ENCODE data around the gene TMEM247.
"Not testable (repeated sequence)": the region's sequence is repeated elsewhere in the genome, so short reads cannot be mapped to it uniquely, and the experiment has no call there.

TMEM247 gene

DNA sequence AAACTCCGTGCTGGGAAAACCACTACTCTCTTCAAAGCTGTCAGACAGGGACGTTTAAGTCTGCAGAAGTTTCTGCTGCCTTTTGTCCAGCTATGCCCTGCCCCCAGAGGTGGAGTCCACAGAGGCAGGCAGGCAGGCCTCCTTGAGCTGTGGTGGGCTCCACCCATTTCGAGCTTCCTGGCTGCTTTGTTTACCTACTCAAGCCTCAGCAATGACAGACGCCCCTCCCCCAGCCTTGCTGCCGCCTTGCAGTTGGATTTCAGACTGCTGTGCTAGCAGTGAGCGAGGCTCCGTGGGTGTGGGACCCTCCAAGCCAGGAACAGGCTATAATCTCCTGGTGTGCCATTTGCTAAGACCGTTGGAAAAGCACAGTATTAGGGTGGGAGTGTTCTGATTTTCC, 1.9 kb upstream of the TMEM247 start:
- H3K27me3 ChIP-seq (ENCODE audit: low read depth, low read length); H3K36me3 ChIP-seq (ENCODE audit: control insufficient read depth in 1 of 2, insufficient read depth in 2 of 2, low read length in 2 of 2); H3K4me3 ChIP-seq (ENCODE audit: low read depth in 1 of 2, low read length in 2 of 2); H3K27ac ChIP-seq (ENCODE audit: low read length); H3K4me1 ChIP-seq (ENCODE audit: control insufficient read depth in 1 of 2, insufficient read depth in 2 of 2, low read length in 2 of 2); H3K9me3 ChIP-seq (ENCODE audit: control insufficient read depth in 1 of 2, low read length in 2 of 2): not testable (repeated sequence)

DNA sequence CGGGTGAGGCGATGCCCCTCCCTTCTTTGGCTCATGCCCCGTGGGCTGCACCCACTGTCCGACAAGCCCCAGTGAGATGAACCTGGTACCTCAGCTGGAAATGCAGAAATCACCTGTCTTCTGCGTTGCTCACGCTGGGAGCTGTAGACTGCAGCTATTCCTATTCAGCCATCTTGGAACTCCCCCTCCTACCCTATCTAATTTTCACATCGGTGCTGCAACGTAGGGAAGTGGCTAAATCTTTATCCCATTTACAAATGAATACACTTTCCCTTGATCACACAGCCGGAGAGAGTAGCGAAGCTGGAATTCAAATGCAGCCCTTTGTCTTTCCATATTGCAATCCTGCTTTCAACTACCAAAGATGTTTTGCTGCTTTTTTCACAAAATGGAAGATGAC, 1.4 kb upstream of the TMEM247 start:
- H3K36me3 ChIP-seq (ENCODE audit: control insufficient read depth in 1 of 2, insufficient read depth in 2 of 2, low read length in 2 of 2), result no peaks in the 10 kb centered on the region
- no peak overlapping the region for H3K4me3 ChIP-seq (ENCODE audit: low read depth in 1 of 2, low read length in 2 of 2)
- no peaks in the 10 kb centered on the region for H3K9me3 ChIP-seq (ENCODE audit: control insufficient read depth in 1 of 2, low read length in 2 of 2)
- no peak overlapping the region for H3K27ac ChIP-seq (ENCODE audit: low read length)
- no peaks in the 10 kb centered on the region for H3K27me3 ChIP-seq (ENCODE audit: low read depth, low read length)
- no peaks in the 10 kb centered on the region for H3K4me1 ChIP-seq (ENCODE audit: control insufficient read depth in 1 of 2, insufficient read depth in 2 of 2, low read length in 2 of 2)

DNA sequence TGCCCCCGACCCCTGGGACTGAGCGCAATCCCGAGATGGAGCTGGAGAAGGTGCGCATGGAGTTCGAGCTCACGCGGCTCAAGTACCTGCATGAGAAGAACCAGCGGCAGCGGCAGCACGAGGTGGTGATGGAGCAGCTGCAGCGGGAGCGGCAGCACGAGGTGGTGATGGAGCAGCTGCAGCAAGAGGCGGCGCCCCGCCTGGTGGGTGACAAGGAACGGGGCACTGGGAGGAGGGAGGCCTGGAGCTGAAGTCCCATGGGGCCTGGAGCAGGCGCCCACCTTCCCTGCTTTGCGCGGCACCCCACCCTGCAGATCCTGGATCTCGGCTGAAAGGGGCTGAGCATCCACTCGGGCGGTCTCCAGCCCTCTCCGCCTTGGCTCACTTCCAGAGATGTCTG, 1.2 kb downstream of the TMEM247 start:
- Histone ChIP-seq H3K4me3 (ENCODE audit: low read depth in 1 of 2, low read length in 2 of 2) (no peak overlapping the region), H3K9me3 (ENCODE audit: control insufficient read depth in 1 of 2, low read length in 2 of 2) (no peaks in the 10 kb centered on the region), H3K36me3 (ENCODE audit: control insufficient read depth in 1 of 2, insufficient read depth in 2 of 2, low read length in 2 of 2) (no peaks in the 10 kb centered on the region), H3K27me3 (ENCODE audit: low read depth, low read length) (no peaks in the 10 kb centered on the region), H3K27ac (ENCODE audit: low read length) (no peak overlapping the region), H3K4me1 (ENCODE audit: control insufficient read depth in 1 of 2, insufficient read depth in 2 of 2, low read length in 2 of 2) (no peaks in the 10 kb centered on the region)

DNA sequence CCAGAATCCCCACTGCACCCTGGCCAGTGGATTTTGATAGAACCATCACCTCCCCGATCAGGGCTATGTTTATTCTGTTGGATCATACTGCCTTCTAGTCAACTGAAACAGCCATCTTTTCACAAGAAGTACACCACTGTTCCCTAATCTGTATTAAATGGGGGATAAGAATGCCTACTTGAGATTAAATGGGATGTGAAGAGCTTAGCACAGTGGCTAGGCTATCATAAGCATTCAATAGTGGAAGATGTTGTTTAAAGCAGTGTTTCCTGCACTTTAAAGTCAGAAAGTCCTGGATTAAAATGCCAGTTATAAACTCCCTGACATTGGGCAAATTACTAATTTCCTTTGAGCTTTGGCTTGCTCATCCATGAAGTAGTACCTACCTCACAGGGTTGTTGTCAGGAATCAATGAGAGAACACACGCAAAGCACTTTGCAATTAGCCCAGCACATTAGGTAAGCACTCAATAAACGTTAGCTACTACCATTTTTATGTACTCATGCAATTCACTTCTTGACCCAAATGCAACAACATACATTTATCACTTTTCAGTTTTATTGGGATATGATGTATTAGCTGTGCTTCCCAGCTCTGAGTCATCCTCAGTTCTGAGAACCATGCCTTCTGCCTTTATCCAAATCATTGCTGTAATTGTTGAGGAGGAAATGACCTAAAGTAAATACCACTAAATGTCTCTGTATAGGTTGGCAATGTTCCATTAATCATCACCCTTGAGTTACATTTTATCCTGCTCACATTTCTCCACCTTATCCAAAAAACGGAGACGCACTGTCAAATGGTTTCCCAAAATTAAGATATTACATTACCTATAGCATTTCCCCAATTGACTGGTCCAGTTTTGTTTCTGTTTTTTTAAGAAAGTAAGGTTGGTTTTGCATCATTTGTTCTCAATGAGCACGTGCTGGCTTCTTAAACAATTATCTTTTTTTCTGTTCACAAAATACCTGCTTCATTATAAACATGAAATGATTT, 2.1 kb downstream of the TMEM247 start:
- H3K27ac ChIP-seq (ENCODE audit: low read length), result no peak overlapping the region
- H3K27me3 ChIP-seq (ENCODE audit: low read depth, low read length), result no peaks in the 10 kb centered on the region
- H3K4me3 ChIP-seq (ENCODE audit: low read depth in 1 of 2, low read length in 2 of 2), result no peak overlapping the region
- no peaks in the 10 kb centered on the region for H3K9me3 ChIP-seq (ENCODE audit: control insufficient read depth in 1 of 2, low read length in 2 of 2)
- H3K36me3 ChIP-seq (ENCODE audit: control insufficient read depth in 1 of 2, insufficient read depth in 2 of 2, low read length in 2 of 2), result no peaks in the 10 kb centered on the region
- no peaks in the 10 kb centered on the region for H3K4me1 ChIP-seq (ENCODE audit: control insufficient read depth in 1 of 2, insufficient read depth in 2 of 2, low read length in 2 of 2)

DNA sequence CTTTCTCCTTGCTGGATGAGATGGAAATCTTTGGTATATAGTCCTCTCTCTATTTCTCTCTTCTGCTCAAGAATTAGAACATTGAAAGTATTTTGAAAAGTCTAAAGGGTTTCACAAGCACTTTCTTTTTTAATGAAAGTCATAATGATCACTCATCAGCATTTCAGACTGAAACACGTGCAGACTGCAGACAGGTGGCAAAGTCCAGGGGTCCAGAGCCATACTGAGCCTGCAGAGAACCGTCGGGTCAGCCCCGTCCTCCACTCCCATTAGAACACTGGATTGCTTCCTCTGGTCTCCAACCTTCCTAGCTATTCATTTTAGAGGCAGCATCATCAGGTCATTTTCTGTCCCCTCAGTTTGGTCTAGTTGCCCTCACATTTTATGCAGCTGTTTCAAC, 3.1 kb downstream of the TMEM247 start:
- no peaks in the 10 kb centered on the region for H3K36me3 ChIP-seq (ENCODE audit: control insufficient read depth in 1 of 2, insufficient read depth in 2 of 2, low read length in 2 of 2)
- H3K27me3 ChIP-seq (ENCODE audit: low read depth, low read length), result no peaks in the 10 kb centered on the region
- no peaks in the 10 kb centered on the region for H3K9me3 ChIP-seq (ENCODE audit: control insufficient read depth in 1 of 2, low read length in 2 of 2)
- H3K27ac ChIP-seq (ENCODE audit: low read length), result no peak overlapping the region
- peaks cover 0 to 3% of the 10 kb centered on the region in 2 donors for H3K4me1 ChIP-seq (ENCODE audit: control insufficient read depth in 1 of 2, insufficient read depth in 2 of 2, low read length in 2 of 2)
- no peak overlapping the region for H3K4me3 ChIP-seq (ENCODE audit: low read depth in 1 of 2, low read length in 2 of 2)

GRCh38 chr2:46485002-46485401, 5.6 kb downstream of the TMEM247 start:
- peaks cover 0 to 20% of the 10 kb centered on the region in 2 donors for H3K4me1 ChIP-seq (ENCODE audit: control insufficient read depth in 1 of 2, insufficient read depth in 2 of 2, low read length in 2 of 2)
- no peak overlapping the region for H3K4me3 ChIP-seq (ENCODE audit: low read depth in 1 of 2, low read length in 2 of 2)
- H3K27me3 ChIP-seq (ENCODE audit: low read depth, low read length), result no peaks in the 10 kb centered on the region
- no peak overlapping the region for H3K27ac ChIP-seq (ENCODE audit: low read length)
- H3K9me3 ChIP-seq (ENCODE audit: control insufficient read depth in 1 of 2, low read length in 2 of 2), result no peaks in the 10 kb centered on the region
- H3K36me3 ChIP-seq (ENCODE audit: control insufficient read depth in 1 of 2, insufficient read depth in 2 of 2, low read length in 2 of 2), result no peaks in the 10 kb centered on the region

DNA sequence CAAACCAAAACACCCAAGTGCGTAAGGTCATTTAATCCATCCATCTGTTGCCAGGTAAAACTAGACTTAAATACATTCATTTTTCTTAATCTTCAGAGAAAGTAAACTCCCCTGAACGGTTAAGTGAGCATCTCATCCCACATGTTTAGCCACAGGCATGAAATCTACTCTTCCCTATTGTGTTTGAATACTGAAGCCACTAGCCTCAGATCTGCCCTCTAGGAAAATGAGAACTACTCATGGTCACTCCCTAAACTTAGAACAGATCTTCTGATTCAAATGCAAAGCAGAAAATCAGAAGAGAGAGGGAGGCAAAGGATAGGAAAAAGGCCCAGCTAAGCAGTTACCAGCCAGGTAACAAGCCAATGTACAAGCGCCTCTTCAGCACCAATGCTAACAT, 7.1 kb downstream of the TMEM247 start:
- H3K27ac ChIP-seq (ENCODE audit: low read length), result no peak overlapping the region
- no peaks in the 10 kb centered on the region for H3K36me3 ChIP-seq (ENCODE audit: control insufficient read depth in 1 of 2, insufficient read depth in 2 of 2, low read length in 2 of 2)
- peaks cover 4 to 34% of the 10 kb centered on the region in 2 donors for H3K4me1 ChIP-seq (ENCODE audit: control insufficient read depth in 1 of 2, insufficient read depth in 2 of 2, low read length in 2 of 2)
- H3K9me3 ChIP-seq (ENCODE audit: control insufficient read depth in 1 of 2, low read length in 2 of 2), result no peaks in the 10 kb centered on the region
- no peaks in the 10 kb centered on the region for H3K27me3 ChIP-seq (ENCODE audit: low read depth, low read length)
- H3K4me3 ChIP-seq (ENCODE audit: low read depth in 1 of 2, low read length in 2 of 2), result no peak overlapping the region

GRCh38 chr2:46487667-46488335, 8.4 kb downstream of the TMEM247 start:
- Histone ChIP-seq H3K9me3 (ENCODE audit: control insufficient read depth in 1 of 2, low read length in 2 of 2) (no peaks in the 10 kb centered on the region), H3K36me3 (ENCODE audit: control insufficient read depth in 1 of 2, insufficient read depth in 2 of 2, low read length in 2 of 2) (no peaks in the 10 kb centered on the region), H3K27me3 (ENCODE audit: low read depth, low read length) (no peaks in the 10 kb centered on the region), H3K4me1 (ENCODE audit: control insufficient read depth in 1 of 2, insufficient read depth in 2 of 2, low read length in 2 of 2) (peaks cover 4 to 35% of the 10 kb centered on the region in 2 donors), H3K4me3 (ENCODE audit: low read depth in 1 of 2, low read length in 2 of 2) (no peak overlapping the region), H3K27ac (ENCODE audit: low read length) (no peak overlapping the region)

DNA sequence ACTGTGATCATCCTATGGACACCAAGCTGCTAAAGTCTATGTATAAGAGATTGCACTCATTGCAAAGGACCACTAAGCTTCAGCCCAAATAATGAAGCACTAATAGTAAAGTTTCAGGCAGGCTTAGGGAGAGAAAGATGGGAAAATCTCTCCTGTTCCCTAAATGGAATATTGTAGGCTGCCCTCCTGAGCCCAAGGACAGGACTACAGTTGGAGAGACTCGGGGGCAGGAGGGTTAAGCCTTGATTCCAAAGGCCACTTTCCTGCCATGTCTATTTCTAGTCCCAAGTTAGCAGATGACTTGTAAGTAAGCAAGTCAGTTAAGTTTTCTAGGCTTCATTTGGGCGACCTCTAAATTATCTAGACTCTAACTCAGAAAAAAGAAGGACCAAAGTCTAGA, 9.0 kb downstream of the TMEM247 start:
- Histone ChIP-seq H3K27ac (ENCODE audit: low read length) (no peak overlapping the region), H3K4me3 (ENCODE audit: low read depth in 1 of 2, low read length in 2 of 2) (no peak overlapping the region), H3K27me3 (ENCODE audit: low read depth, low read length) (no peaks in the 10 kb centered on the region), H3K4me1 (ENCODE audit: control insufficient read depth in 1 of 2, insufficient read depth in 2 of 2, low read length in 2 of 2) (peaks cover 4 to 35% of the 10 kb centered on the region in 2 donors), H3K36me3 (ENCODE audit: control insufficient read depth in 1 of 2, insufficient read depth in 2 of 2, low read length in 2 of 2) (no peaks in the 10 kb centered on the region), H3K9me3 (ENCODE audit: control insufficient read depth in 1 of 2, low read length in 2 of 2) (no peaks in the 10 kb centered on the region)

DNA sequence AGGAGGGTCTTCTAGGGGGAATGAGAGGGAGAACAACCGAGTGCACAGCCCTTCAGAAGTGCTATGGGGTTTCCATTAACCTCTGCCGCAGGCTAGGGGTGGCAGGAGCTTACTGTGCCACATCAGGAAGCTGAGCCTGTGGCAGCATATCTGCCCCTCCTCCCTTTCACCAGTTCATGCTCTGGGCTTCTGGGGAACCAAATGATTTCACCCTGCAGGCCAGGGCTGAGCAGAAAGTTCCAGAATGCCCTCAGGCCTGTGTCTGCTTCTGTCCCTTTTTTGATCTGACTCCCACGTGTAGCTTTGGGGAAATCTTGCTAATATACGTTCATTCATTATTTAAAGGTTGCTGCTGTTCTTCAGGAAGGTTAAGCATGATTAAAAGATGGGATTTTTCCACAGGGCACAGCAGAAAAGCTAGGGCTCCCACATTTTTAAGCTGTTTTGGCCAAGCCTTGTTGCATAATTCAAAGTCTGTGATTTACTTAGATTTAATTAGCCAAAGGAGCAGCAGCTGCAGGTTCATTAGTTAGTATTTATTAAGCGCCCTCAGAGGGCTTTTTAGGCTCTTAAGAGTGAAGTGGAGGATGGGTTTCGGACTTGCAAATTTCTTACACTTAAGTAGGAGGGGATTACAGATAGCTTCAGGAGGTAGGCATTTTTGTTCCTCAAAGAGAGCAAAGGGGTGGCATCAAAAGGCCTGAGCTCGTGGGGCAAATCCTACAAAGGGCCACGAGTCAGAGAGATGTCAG, 10.2 kb downstream of the TMEM247 start:
- peaks cover 4 to 35% of the 10 kb centered on the region in 2 donors for H3K4me1 ChIP-seq (ENCODE audit: control insufficient read depth in 1 of 2, insufficient read depth in 2 of 2, low read length in 2 of 2)
- H3K27me3 ChIP-seq (ENCODE audit: low read depth, low read length), result no peaks in the 10 kb centered on the region
- H3K4me3 ChIP-seq (ENCODE audit: low read depth in 1 of 2, low read length in 2 of 2), result no peak overlapping the region
- no peak overlapping the region for H3K27ac ChIP-seq (ENCODE audit: low read length)
- no peaks in the 10 kb centered on the region for H3K36me3 ChIP-seq (ENCODE audit: control insufficient read depth in 1 of 2, insufficient read depth in 2 of 2, low read length in 2 of 2)
- no peaks in the 10 kb centered on the region for H3K9me3 ChIP-seq (ENCODE audit: control insufficient read depth in 1 of 2, low read length in 2 of 2)

GRCh38 chr2:46490521-46491141, 11.3 kb downstream of the TMEM247 start:
- Histone ChIP-seq H3K4me3 (ENCODE audit: low read depth in 1 of 2, low read length in 2 of 2) (no peak overlapping the region), H3K27me3 (ENCODE audit: low read depth, low read length) (no peaks in the 10 kb centered on the region), H3K9me3 (ENCODE audit: control insufficient read depth in 1 of 2, low read length in 2 of 2) (no peaks in the 10 kb centered on the region), H3K27ac (ENCODE audit: low read length) (no peak overlapping the region), H3K4me1 (ENCODE audit: control insufficient read depth in 1 of 2, insufficient read depth in 2 of 2, low read length in 2 of 2) (peaks cover 4 to 35% of the 10 kb centered on the region in 2 donors), H3K36me3 (ENCODE audit: control insufficient read depth in 1 of 2, insufficient read depth in 2 of 2, low read length in 2 of 2) (no peaks in the 10 kb centered on the region)

Data from muscle layer of duodenum (tissue), 2 donors.